ENCODE results near the gene SFSWAP.

Gene SFSWAP

GRCh38 chr12:131818821-131819585, 108.1 kb downstream of the SFSWAP start:
- no peak for DNase-seq

- no peak for DNase-seq
Measured at GRCh38 chr12:131824450-131824849, 113.6 kb downstream of the SFSWAP start.

GRCh38 chr12:131825146-131825892, 114.4 kb downstream of the SFSWAP start:
- DNase-seq: no peak

- no peak for DNase-seq
Measured at GRCh38 chr12:131826097-131826928, 115.4 kb downstream of the SFSWAP start.

- DNase-seq: peak in 1 of 2 experiments; percentile 36
Measured at GRCh38 chr12:131827961-131828534, 117.2 kb downstream of the SFSWAP start, which contains the start of gene MMP17. Gene MMP17 (plus strand): TSS chr12:131828393. CDS start chr12:131828495, 102 bp downstream.

DNA sequence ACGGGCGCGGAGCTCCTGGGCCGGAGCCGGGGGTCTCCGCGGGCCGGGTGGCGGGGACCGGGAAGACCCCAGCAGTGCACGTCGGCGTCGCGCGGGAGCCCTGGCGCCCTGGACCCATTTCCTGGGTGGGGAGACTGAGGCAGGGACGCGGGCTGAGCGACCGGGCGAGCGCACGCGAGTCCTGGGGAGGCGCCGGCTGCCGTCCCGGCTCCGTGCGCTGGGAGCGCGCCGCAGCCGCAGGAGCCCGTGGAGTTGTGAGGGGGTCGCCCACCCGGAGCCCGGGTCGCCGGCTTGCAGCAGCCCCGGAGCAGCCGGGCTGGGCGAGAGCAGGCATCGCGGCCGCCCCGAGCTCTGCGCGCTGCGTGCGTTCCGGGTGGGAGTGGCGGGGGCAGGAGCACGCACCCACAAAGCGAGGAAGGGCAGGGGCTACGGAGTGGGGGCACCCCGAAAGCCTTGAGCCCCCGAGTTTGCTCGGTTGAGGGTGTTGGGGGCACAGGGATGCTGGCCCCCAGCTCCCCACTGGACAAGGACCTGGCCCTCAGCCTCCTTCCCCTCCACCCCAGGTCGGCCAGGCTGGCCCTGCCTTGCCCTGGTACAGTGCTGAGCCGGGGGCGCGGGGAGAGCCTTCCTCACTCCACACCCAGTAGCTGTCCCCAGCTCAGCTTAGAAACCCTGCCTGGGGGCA, 117.9 kb downstream of the SFSWAP start:
- DNase-seq: no peak

- no peak for DNase-seq
Measured at GRCh38 chr12:131829356-131829747, 118.5 kb downstream of the SFSWAP start.

- no peak for DNase-seq
Measured at GRCh38 chr12:131829791-131830334, 119.0 kb downstream of the SFSWAP start.

DNA sequence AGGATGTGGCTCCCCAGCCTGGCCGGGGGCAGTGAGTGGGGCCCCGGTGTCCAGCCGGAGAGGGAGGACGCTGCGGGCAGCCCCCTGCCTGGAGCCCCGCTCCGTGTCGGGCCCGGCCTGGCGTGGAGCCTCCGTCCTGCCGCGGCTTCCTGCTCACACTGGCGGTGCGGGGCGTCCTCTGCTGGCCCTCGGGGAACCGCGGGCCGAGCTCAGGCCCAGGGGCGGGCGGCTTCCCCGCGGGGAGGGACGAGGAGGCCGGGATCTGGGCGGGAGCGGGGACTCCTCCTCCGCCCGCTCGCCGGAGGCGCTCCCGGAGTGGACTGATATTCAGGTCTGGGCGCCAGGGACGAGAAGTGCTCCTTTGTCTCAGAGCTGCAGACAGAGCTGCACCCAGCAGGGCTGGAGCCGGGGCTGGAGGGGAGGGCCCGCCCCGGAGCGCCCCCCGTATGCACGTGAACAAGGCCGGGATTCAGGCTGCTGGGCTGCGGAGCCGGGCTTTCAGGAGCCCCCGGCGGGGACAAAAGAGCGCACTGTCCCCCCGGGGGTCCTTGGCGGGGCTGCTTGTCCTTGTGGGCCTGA, 119.5 kb downstream of the SFSWAP start:
- DNase-seq: no peak

DNA sequence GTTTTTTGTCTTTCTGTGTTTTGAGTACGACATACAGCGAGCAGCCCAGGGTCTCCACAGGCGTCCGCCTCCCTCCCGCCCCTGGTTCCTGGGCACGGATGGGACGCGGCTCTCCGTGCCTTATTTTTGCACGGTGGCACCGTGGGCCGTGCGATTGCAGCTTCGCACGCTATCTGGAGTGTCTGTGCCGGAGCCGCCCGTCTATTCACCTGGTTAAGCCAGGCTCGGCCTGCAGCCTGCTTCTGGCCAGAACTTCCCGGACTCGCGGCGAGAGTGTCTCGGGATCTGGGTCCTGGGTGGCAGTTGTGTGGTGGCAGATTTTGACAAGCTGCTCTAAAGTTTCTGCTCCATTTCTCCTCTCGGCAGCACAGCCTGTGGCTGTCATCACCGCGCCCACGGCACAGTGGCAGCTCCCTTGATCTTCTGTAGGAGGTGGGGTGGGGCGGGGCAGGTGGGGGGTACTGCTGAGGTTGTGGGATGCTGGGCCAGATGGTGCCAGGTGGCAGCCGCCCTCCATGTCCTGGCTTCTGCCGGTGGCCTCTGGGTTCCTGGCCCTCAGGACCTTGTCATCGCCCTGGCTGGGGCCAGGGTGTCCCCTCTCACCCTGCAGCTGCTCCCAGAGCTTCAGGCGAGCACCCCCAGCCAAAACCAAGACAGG, 120.2 kb downstream of the SFSWAP start:
- peak; percentile 32 to 56 for DNase-seq

- DNase-seq: no peak
Measured at GRCh38 chr12:131831635-131832041, 120.7 kb downstream of the SFSWAP start.

GRCh38 chr12:131832321-131833231, 121.7 kb downstream of the SFSWAP start:
- no peak for DNase-seq

- DNase-seq: no peak
Measured at GRCh38 chr12:131833288-131833895, 122.5 kb downstream of the SFSWAP start.

GRCh38 chr12:131833896-131834641, 123.2 kb downstream of the SFSWAP start:
- no peak for DNase-seq

DNA sequence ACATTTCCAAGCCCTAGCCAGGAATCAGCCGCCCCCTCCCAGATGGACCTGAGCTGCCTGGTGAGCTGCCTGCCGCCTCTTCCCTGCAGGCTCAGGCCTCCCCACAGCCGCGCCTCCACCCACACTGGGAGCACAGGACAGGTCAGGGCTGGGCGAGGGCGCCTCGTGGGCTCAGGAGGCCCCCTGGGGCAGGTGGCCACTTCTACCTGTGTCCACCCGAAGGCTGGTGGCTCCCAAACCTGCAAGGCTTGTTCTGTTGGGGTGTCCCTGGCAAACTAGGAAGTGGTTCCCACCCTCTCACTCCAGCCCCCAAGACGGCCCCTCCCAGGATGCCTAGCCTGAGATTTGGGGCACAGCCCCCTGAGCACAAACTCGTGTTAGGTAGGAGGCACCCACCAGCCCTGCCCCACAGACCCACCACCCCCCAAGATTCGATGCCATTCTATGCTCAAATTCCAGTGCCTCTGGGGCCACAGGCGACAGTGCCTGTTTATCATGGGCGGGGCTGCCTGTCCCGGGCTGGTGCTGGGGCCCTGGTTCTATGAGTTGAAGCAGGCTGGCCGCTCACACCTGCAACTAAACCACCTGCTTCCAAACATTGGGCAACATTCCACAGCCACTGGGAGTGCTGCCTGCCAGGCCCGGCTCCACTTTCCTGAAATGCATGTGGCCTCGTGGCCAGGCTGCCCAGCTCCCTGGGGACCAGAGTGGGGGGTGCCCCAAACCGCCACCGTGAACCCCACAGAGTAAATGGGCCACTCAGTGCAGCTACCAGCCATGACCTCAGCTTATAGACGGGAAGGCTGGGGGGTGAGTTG, 124.1 kb downstream of the SFSWAP start:
- DNase-seq: no peak

- DNase-seq: no peak
Measured at GRCh38 chr12:131835616-131836171, 124.8 kb downstream of the SFSWAP start.

DNA sequence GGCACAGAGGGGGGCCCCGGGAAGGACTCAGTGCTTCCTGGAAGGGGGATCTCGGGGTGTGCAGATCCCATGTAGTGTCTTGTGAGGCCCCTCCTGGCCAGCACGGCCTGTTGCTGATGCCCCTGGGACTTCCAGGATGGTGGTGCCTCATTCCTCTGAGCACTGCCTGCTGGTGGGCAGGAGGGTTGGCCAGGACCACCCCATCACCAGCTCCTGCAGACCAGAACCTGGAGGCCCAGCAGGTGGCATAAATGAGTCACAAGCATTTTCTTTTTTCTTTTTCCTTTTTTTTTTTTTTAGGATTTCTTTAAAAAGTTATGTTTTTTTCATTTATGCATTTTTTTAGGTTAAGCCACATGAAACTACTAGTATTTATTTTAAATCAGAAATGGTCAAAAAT, 125.3 kb downstream of the SFSWAP start:
- no peak for DNase-seq
